Liver (tissue), 9 donors: ENCODE data around the gene GNAT2. TPM values are rescaled to one million over a fixed set of nuclear protein-coding genes. Genes with fewer than 3 reads are reported as not detected.

Experiments used
- DNase-seq: peaks from one replicate; pipeline ENCODE4 v3.0.0-alpha.2; 2017; ENCODE audit warnings: low spot score
- H3K27ac ChIP-seq, 2 donors: one replicate each; pipeline ENCODE4 v1.7.0; 2013; ENCODE audit warnings: inconsistent platforms in 2 of 2, low read length in 2 of 2, control low read depth in 1 of 2, low read depth in 1 of 2, mild to moderate bottlenecking in 1 of 2
- H3K27me3 ChIP-seq, 4 donors: one replicate each; pipeline versions ENCODE4 v1.6.1 to v1.7.0; 2013; ENCODE audit warnings: low read length in 3 of 4, inconsistent platforms in 1 of 4, mild to moderate bottlenecking in 1 of 4, moderate library complexity in 1 of 4; ENCODE audit not compliant: control insufficient read depth in 4 of 4, insufficient read depth in 4 of 4
- H3K36me3 ChIP-seq, 4 donors: one replicate each; pipeline versions ENCODE4 v1.6.1 to v1.7.0; 2013; ENCODE audit warnings: low read length in 3 of 4, mild to moderate bottlenecking in 3 of 4, low read depth in 1 of 4, moderate library complexity in 1 of 4; ENCODE audit not compliant: control insufficient read depth in 4 of 4, insufficient read depth in 3 of 4
- H3K4me1 ChIP-seq, 4 donors: one replicate each; pipeline versions ENCODE4 v1.6.1 to v1.7.0; 2013; ENCODE audit warnings: low read length in 3 of 4, mild to moderate bottlenecking in 3 of 4, moderate library complexity in 1 of 4; ENCODE audit not compliant: control insufficient read depth in 4 of 4, insufficient read depth in 4 of 4
- H3K4me3 ChIP-seq, 3 donors: one replicate each; pipeline versions ENCODE4 v1.6.1 to v1.7.0; 2013; ENCODE audit warnings: low read length in 3 of 3, control low read depth in 1 of 3, low read depth in 1 of 3, mild to moderate bottlenecking in 1 of 3
- H3K9ac ChIP-seq, 2 donors: one replicate each; pipeline ENCODE4 v1.7.0; 2013; ENCODE audit warnings: low read length in 2 of 2, mild to moderate bottlenecking in 2 of 2, moderate library complexity in 2 of 2, control low read depth in 1 of 2, low read depth in 1 of 2
- H3K9me3 ChIP-seq, 4 donors: one replicate each; pipeline versions ENCODE4 v1.6.1 to v1.7.0; 2013; ENCODE audit warnings: low read length in 3 of 4; ENCODE audit not compliant: control insufficient read depth in 4 of 4
- EGR1 ChIP-seq, 2 donors: IDR thresholded peaks; 2 replicates each; pipeline ENCODE4 v1.6.1; 2016 to 2018; ENCODE audit warnings: antibody characterized with exemption in 2 of 2, low read depth in 2 of 2
- FOXA1 ChIP-seq: IDR thresholded peaks from 2 replicates; pipeline ENCODE4 v1.6.1; 2016; ENCODE audit warnings: antibody characterized with exemption
- FOXA2 ChIP-seq: IDR thresholded peaks from 2 replicates; pipeline ENCODE4 v1.6.1; 2016; ENCODE audit warnings: antibody characterized with exemption
- GABPA ChIP-seq, 2 donors: IDR thresholded peaks in 1 of 2; conservative IDR thresholded peaks in 1 of 2; 2 replicates each; pipeline ENCODE4 v1.6.1; 2016; ENCODE audit warnings: antibody characterized with exemption in 2 of 2, mild to moderate bottlenecking in 1 of 2, moderate library complexity in 1 of 2
- HNF4A ChIP-seq, 2 donors: conservative IDR thresholded peaks; 2 replicates each; pipeline ENCODE4 v1.6.1; 2016; ENCODE audit warnings: antibody characterized with exemption in 2 of 2, mild to moderate bottlenecking in 2 of 2
- HNF4G ChIP-seq: IDR thresholded peaks from 2 replicates; pipeline ENCODE4 v1.6.1; 2016; ENCODE audit warnings: antibody characterized with exemption
- JUND ChIP-seq, 2 donors: IDR thresholded peaks; 2 replicates each; pipeline ENCODE4 v1.6.1; 2016; ENCODE audit warnings: antibody characterized with exemption in 2 of 2
- NR2F2 ChIP-seq: IDR thresholded peaks from 2 replicates; pipeline ENCODE4 v1.6.1; 2016; ENCODE audit warnings: antibody characterized with exemption
- RAD21 ChIP-seq, 2 donors: IDR thresholded peaks; 2 replicates each; pipeline ENCODE4 v1.6.1; 2016; ENCODE audit warnings: antibody characterized with exemption in 2 of 2, mild to moderate bottlenecking in 2 of 2
- RXRA ChIP-seq, 2 donors: IDR thresholded peaks; 2 replicates each; pipeline ENCODE4 v1.6.1; 2017 to 2018; ENCODE audit warnings: antibody characterized with exemption in 2 of 2, mild to moderate bottlenecking in 1 of 2
- SP1 ChIP-seq: IDR thresholded peaks from 2 replicates; pipeline ENCODE4 v1.6.1; 2018; ENCODE audit warnings: antibody characterized with exemption, mild to moderate bottlenecking
- YY1 ChIP-seq: IDR thresholded peaks from 2 replicates; pipeline ENCODE4 v1.6.1; 2016; ENCODE audit warnings: antibody characterized with exemption, mild to moderate bottlenecking
- WGBS: extraction: QIAGEN DNeasy Blood & Tissue Kit; methylation state at CpG from one replicate; pipeline ENCODE4 v1.1.7; 2013; 5-methylcytosine and 5-hydroxymethylcytosine counted together
- polyA plus RNA-seq, 2 donors: library from polyadenylated mRNA; stranded (reverse) in 1 of 2; unstranded in 1 of 2; fragments of 200-250 nt in 1 of 2; fragments of >200 nt in 1 of 2; fragmentation: Nextera tagmentation in 1 of 2; extraction: Ambion mirVana in 1 of 2; gene quantifications; one replicate each; pipeline versions ENCODE4 v1.2.1 to v1.2.3, GENCODE V29; 2013 to 2015
- total RNA-seq, 2 donors: library from RNA; depleted of rRNA; stranded (reverse); fragments of >200 nt; gene quantifications; one replicate each; pipeline ENCODE4 v1.2.3, GENCODE V29; 2014
- TF ChIP-seq, protein P1 (sequence below): IDR thresholded peaks from 2 replicates; pipeline ENCODE4 v1.6.1; 2016; ENCODE audit warnings: antibody characterized with exemption
- TF ChIP-seq, protein P2 (sequence below): IDR thresholded peaks from 2 replicates; pipeline ENCODE4 v1.6.1; 2016; ENCODE audit warnings: antibody characterized with exemption
- TF ChIP-seq, protein P3 (sequence below): IDR thresholded peaks from 2 replicates; pipeline ENCODE4 v1.6.1; 2016; ENCODE audit warnings: antibody characterized with exemption, mild to moderate bottlenecking
- TF ChIP-seq, protein P4 (sequence below): fragments of 150-350 bp; IDR thresholded peaks from 2 replicates; pipeline ENCODE4 v1.5.1; 2017; ENCODE audit warnings: improper control_type of control experiment, low read depth, low read length; ENCODE audit not compliant: missing input control
- donor health status: healthy.
- donor health status: healthy.
- donor health status: healthy.
- donor health status: healthy.
- donor health status: healthy.

GNAT2 gene
- total and polyA plus RNA-seq, 4 donors: 0.09 to 0.17 (median 0.17) TPM; not detected in 1

DNA sequence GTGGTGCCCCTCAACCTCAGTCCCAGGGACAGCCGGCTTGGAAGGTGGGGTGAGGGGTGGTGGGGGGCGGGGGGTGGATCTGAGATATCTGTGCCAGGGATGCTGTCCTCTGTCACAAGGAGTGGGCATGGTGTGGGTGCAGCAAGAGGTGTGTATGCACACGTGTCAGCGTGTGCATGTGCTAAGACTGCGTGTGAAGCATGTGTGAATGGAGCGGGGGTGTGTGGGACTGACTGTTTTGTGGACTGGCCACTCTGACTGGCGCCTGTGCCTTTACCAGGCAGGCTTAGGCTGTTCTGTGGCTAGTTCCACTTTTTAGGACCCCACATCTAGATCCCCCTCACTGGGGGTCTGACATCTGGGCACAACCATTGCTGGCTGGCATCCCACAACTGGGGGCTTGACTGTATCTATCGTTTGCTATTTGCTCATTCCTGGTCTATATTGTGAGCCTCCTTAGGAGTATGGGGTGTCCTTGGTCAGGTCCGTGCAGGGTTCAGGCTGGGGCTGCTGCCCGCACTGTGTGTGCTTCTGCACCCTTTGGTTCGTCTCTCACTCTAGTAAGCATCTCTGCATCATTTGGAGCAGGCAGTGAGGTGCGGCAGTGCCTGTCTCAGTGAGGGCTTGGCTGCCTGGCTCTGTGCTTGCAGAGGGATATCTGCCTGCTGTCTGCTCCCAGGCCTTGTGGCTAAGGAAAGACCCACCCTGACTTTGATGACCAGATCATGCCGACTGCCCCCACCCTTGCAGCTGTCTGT is 2.1 kb upstream of the GNAT2 start:
- Histone ChIP-seq H3K36me3 (peaks cover 0 to 8% (median 2%) of the 10 kb centered on the region in 4 donors), H3K9me3 (no peaks in the 10 kb centered on the region), H3K27ac (no peak overlapping the region), H3K9ac (no peak overlapping the region), H3K4me1 (peaks cover 8 to 62% (median 47%) of the 10 kb centered on the region in 4 donors), H3K4me3 (peak overlapping the region; percentile 66 to 87 (median 77)), H3K27me3 (no peaks in the 10 kb centered on the region)
- TF ChIP-seq RAD21 (IDR thresholded peaks at IDR 0.05) (no peak), GABPA (IDR thresholded peaks at IDR 0.05 in 1 of 2, conservative IDR thresholded peaks at IDR 0.05 in 1 of 2) (no peak), HNF4A (conservative IDR thresholded peaks at IDR 0.05) (no peak), NR2F2 (no peak), FOXA2 (no peak), HNF4G (no peak), RXRA (IDR thresholded peaks at IDR 0.05) (no peak)
- TF ChIP-seq, protein P1, sequence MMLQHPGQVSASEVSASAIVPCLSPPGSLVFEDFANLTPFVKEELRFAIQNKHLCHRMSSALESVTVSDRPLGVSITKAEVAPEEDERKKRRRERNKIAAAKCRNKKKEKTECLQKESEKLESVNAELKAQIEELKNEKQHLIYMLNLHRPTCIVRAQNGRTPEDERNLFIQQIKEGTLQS: no peak
- TF ChIP-seq, protein P2, sequence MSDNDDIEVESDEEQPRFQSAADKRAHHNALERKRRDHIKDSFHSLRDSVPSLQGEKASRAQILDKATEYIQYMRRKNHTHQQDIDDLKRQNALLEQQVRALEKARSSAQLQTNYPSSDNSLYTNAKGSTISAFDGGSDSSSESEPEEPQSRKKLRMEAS: no peak
- DNase-seq: no peak
- WGBS: 45% methylated on average over 13 of the region's 13 CpGs

DNA sequence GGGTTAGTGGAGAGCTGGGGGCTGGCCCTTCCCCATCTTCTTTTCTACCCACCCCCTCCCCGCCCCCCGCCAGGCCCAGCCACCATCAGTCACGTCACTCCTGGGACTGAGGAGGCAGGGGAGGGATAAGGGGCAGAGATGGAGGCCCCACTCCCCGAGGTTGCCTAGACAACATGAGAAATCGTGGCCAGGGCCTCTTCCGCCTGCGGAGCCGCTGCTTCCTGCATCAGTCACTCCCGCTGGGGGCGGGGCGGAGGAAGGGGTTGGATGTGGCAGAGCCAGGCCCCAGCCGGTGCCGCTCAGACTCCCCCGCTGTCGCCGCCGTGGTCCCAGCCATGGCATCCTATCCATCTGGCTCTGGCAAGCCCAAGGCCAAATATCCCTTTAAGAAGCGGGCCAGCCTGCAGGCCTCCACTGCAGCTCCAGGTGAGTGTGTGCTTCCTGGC is 1.4 kb upstream of the GNAT2 start:
- WGBS: under 1% methylated on average over 18 of the region's 18 CpGs

More for the DNA sequence above, 1.4 kb upstream of the GNAT2 start:
- H3K36me3 ChIP-seq: peaks cover 0 to 2% (median 0%) of the 10 kb centered on the region in 4 donors
- peak overlapping the region; percentile 87 to 93 for H3K27ac ChIP-seq
- H3K4me3 ChIP-seq: peak overlapping the region; percentile 66 to 87 (median 77)
- DNase-seq: peak; percentile 84
- H3K4me1 ChIP-seq: peaks cover 8 to 68% (median 51%) of the 10 kb centered on the region in 4 donors
- no peaks in the 10 kb centered on the region for H3K27me3 ChIP-seq
- H3K9me3 ChIP-seq: no peaks in the 10 kb centered on the region
- TF ChIP-seq, protein P3, sequence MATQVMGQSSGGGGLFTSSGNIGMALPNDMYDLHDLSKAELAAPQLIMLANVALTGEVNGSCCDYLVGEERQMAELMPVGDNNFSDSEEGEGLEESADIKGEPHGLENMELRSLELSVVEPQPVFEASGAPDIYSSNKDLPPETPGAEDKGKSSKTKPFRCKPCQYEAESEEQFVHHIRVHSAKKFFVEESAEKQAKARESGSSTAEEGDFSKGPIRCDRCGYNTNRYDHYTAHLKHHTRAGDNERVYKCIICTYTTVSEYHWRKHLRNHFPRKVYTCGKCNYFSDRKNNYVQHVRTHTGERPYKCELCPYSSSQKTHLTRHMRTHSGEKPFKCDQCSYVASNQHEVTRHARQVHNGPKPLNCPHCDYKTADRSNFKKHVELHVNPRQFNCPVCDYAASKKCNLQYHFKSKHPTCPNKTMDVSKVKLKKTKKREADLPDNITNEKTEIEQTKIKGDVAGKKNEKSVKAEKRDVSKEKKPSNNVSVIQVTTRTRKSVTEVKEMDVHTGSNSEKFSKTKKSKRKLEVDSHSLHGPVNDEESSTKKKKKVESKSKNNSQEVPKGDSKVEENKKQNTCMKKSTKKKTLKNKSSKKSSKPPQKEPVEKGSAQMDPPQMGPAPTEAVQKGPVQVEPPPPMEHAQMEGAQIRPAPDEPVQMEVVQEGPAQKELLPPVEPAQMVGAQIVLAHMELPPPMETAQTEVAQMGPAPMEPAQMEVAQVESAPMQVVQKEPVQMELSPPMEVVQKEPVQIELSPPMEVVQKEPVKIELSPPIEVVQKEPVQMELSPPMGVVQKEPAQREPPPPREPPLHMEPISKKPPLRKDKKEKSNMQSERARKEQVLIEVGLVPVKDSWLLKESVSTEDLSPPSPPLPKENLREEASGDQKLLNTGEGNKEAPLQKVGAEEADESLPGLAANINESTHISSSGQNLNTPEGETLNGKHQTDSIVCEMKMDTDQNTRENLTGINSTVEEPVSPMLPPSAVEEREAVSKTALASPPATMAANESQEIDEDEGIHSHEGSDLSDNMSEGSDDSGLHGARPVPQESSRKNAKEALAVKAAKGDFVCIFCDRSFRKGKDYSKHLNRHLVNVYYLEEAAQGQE: no peak
- TF ChIP-seq JUND (IDR thresholded peaks at IDR 0.05) (no peak), YY1 (no peak), FOXA1 (no peak), NR2F2 (no peak), SP1 (no peak), GABPA (IDR thresholded peaks at IDR 0.05 in 1 of 2, conservative IDR thresholded peaks at IDR 0.05 in 1 of 2) (peak in 1 of 2 donors; percentile 79), HNF4A (conservative IDR thresholded peaks at IDR 0.05) (no peak), EGR1 (IDR thresholded peaks at IDR 0.05; ENCODE audit: low read depth in 2 of 2) (no peak), RAD21 (IDR thresholded peaks at IDR 0.05) (peak in 1 of 2 donors; percentile 32)
- TF ChIP-seq, protein P1: no peak
- TF ChIP-seq, protein P2: no peak
- TF ChIP-seq, protein P4, sequence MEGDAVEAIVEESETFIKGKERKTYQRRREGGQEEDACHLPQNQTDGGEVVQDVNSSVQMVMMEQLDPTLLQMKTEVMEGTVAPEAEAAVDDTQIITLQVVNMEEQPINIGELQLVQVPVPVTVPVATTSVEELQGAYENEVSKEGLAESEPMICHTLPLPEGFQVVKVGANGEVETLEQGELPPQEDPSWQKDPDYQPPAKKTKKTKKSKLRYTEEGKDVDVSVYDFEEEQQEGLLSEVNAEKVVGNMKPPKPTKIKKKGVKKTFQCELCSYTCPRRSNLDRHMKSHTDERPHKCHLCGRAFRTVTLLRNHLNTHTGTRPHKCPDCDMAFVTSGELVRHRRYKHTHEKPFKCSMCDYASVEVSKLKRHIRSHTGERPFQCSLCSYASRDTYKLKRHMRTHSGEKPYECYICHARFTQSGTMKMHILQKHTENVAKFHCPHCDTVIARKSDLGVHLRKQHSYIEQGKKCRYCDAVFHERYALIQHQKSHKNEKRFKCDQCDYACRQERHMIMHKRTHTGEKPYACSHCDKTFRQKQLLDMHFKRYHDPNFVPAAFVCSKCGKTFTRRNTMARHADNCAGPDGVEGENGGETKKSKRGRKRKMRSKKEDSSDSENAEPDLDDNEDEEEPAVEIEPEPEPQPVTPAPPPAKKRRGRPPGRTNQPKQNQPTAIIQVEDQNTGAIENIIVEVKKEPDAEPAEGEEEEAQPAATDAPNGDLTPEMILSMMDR: no peak
- H3K9ac ChIP-seq: peak overlapping the region; percentile 78 to 96
